Body of pancreas (tissue), 4 donors: ENCODE results near the gene AMPH.

Experiments
- CTCF ChIP-seq, 7 experiments: fragments of 450-650 bp in 4 of 7; fragments of 200-600 bp in 3 of 7; sonication (generic) in 3 of 7; IDR thresholded peaks; one replicate each; pipeline ENCODE4 v1.5.1; 2016 to 2019; ENCODE audit warnings: antibody characterized with exemption in 7 of 7
- POLR2A ChIP-seq, 3 donors: fragments of 450-650 bp; IDR thresholded peaks; one replicate each; pipeline ENCODE4 v1.6.1; 2016; ENCODE audit warnings: antibody characterized with exemption in 3 of 3, mild to moderate bottlenecking in 2 of 3

DNA sequence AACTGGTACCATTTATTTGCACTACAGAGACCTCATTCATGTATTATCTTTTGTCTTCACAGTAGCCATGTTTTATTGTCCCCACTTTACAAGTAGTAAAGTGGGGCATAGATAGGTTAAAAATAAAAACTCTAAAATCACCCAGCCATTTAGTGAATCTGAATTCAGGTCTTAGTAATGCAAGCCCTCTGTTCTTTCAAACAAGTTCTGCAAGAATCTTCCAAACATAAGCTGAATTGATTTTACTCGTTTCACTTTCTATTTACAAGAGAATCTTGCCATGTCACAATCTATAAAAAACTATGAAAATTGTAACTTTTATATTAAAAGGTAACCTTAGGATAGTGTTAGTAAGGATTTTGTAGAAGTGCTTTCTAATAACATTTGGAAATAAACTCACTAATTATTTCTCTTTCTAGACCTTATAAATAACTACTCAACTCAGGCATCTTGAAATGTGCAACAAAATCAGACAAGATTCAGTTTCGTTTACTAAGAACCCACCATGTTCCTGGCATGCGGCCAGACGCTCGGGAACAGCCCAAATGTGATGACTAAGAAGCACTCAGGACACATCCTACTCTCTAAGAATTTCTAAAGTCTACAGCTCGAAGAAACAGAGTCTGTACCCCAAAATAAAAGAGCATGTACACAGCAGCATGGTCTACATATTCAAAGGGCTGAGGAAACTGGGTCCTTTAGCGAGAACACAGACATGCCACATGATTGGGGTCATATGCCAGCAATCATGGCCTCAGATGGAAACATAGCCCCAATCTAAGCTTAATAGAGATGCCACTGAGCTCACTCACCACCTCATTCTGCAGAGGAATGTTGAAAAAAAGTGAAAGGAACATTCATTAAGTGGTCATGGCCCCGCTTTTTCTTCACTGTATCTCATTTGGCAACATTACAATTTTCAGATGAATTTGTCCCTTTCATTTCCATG lies 167.6 kb downstream of the AMPH start:
- TF ChIP-seq CTCF (IDR thresholded peaks at IDR 0.05): no peak
- no peak for TF ChIP-seq POLR2A (IDR thresholded peaks at IDR 0.05)
